Upper lobe of left lung (tissue), 6 donors: ENCODE measurements around the gene DNAH17. TPM values are rescaled to one million over a fixed set of nuclear protein-coding genes. Genes with fewer than 3 reads are reported as not detected.

Experiments
- ATAC-seq, 2 donors: fragments of 200-7000 bp; cut with Tn5 transposase; one replicate each; pipeline ENCODE4 v1.9.1; 2022; ENCODE audit warnings: mild to moderate bottlenecking in 2 of 2, moderate library complexity in 2 of 2; ENCODE audit not compliant: low FRiP score in 2 of 2
- DNase-seq, 2 donors: peaks; one replicate each; pipeline ENCODE4 v3.0.0-alpha.2; 2019 to 2020
- H3K27ac ChIP-seq, 4 donors: fragments of 200-600 bp; sonication (generic); one replicate each; pipeline ENCODE4 v1.5.1; 2016 to 2019
- H3K27me3 ChIP-seq, 4 donors: fragments of 200-600 bp; sonication (generic); one replicate each; pipeline ENCODE4 v1.5.1; 2017 to 2019
- H3K36me3 ChIP-seq, 4 donors: fragments of 200-600 bp; sonication (generic); one replicate each; pipeline ENCODE4 v1.5.1; 2016 to 2019
- H3K4me1 ChIP-seq, 4 donors: fragments of 200-600 bp; sonication (generic); one replicate each; pipeline ENCODE4 v1.5.1; 2018 to 2019
- H3K4me3 ChIP-seq, 4 donors: fragments of 200-600 bp; sonication (generic); one replicate each; pipeline ENCODE4 v1.5.1; 2017 to 2019; ENCODE audit warnings: mild to moderate bottlenecking in 2 of 4, moderate library complexity in 1 of 4
- H3K9me3 ChIP-seq, 4 donors: fragments of 200-600 bp; sonication (generic); one replicate each; pipeline ENCODE4 v1.5.1; 2018 to 2019
- EP300 ChIP-seq, 4 donors: sonication (generic); formaldehyde crosslinking; IDR thresholded peaks; one replicate each; pipeline ENCODE4 v1.5.1; 2017; ENCODE audit warnings: antibody characterized with exemption in 4 of 4, control low read depth in 2 of 4
- POLR2A ChIP-seq, 4 donors: fragments of 450-650 bp; IDR thresholded peaks; one replicate each; pipeline ENCODE4 v1.5.1; 2016 to 2017; ENCODE audit warnings: antibody characterized with exemption in 4 of 4, mild to moderate bottlenecking in 2 of 4
- POLR2AphosphoS5 ChIP-seq, 2 donors: sonication (generic); formaldehyde crosslinking; IDR thresholded peaks; one replicate each; pipeline ENCODE4 v1.5.1; 2017; ENCODE audit warnings: antibody characterized with exemption in 2 of 2
- WGBS, 2 donors: methylation state at CpG; one replicate each; pipeline ENCODE4 v1.1.5; 2017 to 2018; 5-methylcytosine and 5-hydroxymethylcytosine counted together
- total RNA-seq, 6 donors: library from RNA; depleted of rRNA in 4 of 6; stranded (reverse); fragments of >200 nt in 4 of 6; gene quantifications; one replicate each; pipeline versions ENCODE4 v1.1.0 to v1.2.1, GENCODE V29; 2016 to 2021
- TF ChIP-seq, protein P1 (sequence below), 6 experiments: fragments of 450-650 bp in 4 of 6; fragments of 200-600 bp in 2 of 6; sonication (generic) in 2 of 6; IDR thresholded peaks; one replicate each; pipeline ENCODE4 v1.5.1; 2016 to 2019; ENCODE audit warnings: antibody characterized with exemption in 6 of 6
- donor health status: DM: no; HTN: no; CAD: no; lungs with moderate emphysema.
- donor health status: DM: no; HTN: yes; CAD: no; lungs with severe emphysema.

DNAH17 gene
- total RNA-seq, 6 donors from 2014 or later: 2.0 to 21.0 (median 3.7) TPM

DNA sequence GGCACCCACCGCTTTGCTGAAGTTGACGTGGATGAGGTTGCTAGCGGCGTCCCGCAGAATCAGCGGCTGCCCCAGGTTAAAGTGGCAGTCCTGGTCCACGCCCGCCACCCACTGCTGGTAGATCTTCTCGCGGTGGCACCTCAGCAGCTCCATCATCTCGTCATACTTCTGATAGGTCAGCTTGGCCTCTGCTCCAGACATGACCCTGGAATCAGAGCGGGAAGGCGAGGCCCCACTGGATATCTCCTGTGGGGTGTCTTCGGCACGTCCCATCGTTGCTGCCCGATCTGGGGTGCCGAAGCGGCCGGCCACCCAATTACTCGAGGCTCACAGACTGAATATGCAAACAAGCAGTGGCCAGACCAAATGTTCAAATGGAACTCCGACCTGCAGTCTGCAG is 16.5 kb downstream of the DNAH17 start:
- ATAC-seq (no peak), DNase-seq (no peak)
- TF ChIP-seq POLR2AphosphoS5 (IDR thresholded peaks at IDR 0.05): no peak
- TF ChIP-seq EP300 (IDR thresholded peaks at IDR 0.05): no peak
- TF ChIP-seq POLR2A (IDR thresholded peaks at IDR 0.05): no peak
- TF ChIP-seq, protein P1, sequence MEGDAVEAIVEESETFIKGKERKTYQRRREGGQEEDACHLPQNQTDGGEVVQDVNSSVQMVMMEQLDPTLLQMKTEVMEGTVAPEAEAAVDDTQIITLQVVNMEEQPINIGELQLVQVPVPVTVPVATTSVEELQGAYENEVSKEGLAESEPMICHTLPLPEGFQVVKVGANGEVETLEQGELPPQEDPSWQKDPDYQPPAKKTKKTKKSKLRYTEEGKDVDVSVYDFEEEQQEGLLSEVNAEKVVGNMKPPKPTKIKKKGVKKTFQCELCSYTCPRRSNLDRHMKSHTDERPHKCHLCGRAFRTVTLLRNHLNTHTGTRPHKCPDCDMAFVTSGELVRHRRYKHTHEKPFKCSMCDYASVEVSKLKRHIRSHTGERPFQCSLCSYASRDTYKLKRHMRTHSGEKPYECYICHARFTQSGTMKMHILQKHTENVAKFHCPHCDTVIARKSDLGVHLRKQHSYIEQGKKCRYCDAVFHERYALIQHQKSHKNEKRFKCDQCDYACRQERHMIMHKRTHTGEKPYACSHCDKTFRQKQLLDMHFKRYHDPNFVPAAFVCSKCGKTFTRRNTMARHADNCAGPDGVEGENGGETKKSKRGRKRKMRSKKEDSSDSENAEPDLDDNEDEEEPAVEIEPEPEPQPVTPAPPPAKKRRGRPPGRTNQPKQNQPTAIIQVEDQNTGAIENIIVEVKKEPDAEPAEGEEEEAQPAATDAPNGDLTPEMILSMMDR (IDR thresholded peaks at IDR 0.05): no peak
- WGBS, 2 donors: 96 to 98% methylated on average over 18 to 22 of the region's 22 CpGs
- no peaks in the 10 kb centered on the region for H3K27me3 ChIP-seq
- H3K4me1 ChIP-seq: no peaks in the 10 kb centered on the region
- no peak overlapping the region for H3K4me3 ChIP-seq
- H3K27ac ChIP-seq: no peak overlapping the region
- H3K9me3 ChIP-seq: no peaks in the 10 kb centered on the region
- H3K36me3 ChIP-seq: no peaks in the 10 kb centered on the region

- H3K27ac ChIP-seq: no peak overlapping the region
- DNase-seq: peak in 1 of 2 donors; percentile 40
- no peaks in the 10 kb centered on the region for H3K27me3 ChIP-seq
- H3K9me3 ChIP-seq: no peaks in the 10 kb centered on the region
- H3K4me3 ChIP-seq: no peak overlapping the region
- H3K36me3 ChIP-seq: no peaks in the 10 kb centered on the region
- TF ChIP-seq POLR2AphosphoS5 (IDR thresholded peaks at IDR 0.05) (no peak), POLR2A (IDR thresholded peaks at IDR 0.05) (no peak), EP300 (IDR thresholded peaks at IDR 0.05) (no peak)
- TF ChIP-seq, protein P1 (IDR thresholded peaks at IDR 0.05): peak in 2 of 6 experiments; percentile 14 to 36
- no peaks in the 10 kb centered on the region for H3K4me1 ChIP-seq
- WGBS, 2 donors: 55 to 60% methylated on average over 17 of the region's 17 CpGs
- ATAC-seq: no peak
Observed at GRCh38 chr17:78559749-78560368, 17.3 kb downstream of the DNAH17 start.

DNA sequence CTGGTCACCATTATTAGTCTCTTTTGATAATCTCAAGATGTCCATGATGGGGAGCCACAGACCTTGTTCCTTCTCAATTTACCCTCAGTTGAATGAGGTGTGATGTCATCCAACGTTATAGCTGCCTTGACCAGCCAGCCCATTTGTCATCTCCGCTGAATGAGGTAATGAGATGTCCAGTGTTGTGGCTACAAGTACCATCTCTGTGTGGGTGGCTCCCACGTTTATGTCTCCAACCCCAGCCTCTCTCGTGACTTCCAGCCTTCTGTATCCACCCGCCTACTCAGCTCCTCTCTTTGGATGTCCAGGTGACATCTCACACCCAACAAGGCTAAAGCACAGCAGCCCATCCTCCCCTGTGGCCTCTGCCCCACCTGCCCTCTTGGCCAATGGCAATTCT is 18.2 kb downstream of the DNAH17 start:
- 73 to 93% methylated on average over 5 of the region's 5 CpGs for WGBS, 2 donors
- ATAC-seq: no peak

GRCh38 chr17:78558181-78558850 is 18.9 kb downstream of the DNAH17 start:
- H3K9me3 ChIP-seq: no peaks in the 10 kb centered on the region
- H3K36me3 ChIP-seq: no peaks in the 10 kb centered on the region
- no peak for TF ChIP-seq POLR2A (IDR thresholded peaks at IDR 0.05)
- peak in 1 of 2 donors; percentile 42 for TF ChIP-seq POLR2AphosphoS5 (IDR thresholded peaks at IDR 0.05)
- TF ChIP-seq, protein P1 (IDR thresholded peaks at IDR 0.05): no peak
- TF ChIP-seq EP300 (IDR thresholded peaks at IDR 0.05): no peak
- H3K27me3 ChIP-seq: no peaks in the 10 kb centered on the region
- H3K4me3 ChIP-seq: no peak overlapping the region
- H3K27ac ChIP-seq: no peak overlapping the region
- DNase-seq: no peak
- H3K4me1 ChIP-seq: no peaks in the 10 kb centered on the region
- peak; percentile 40 to 46 for ATAC-seq
- WGBS, 2 donors: 78 to 79% methylated on average over 9 to 10 of the region's 10 CpGs

More for the DNA sequence above, 18.2 kb downstream of the DNAH17 start:
- TF ChIP-seq POLR2A (IDR thresholded peaks at IDR 0.05) (no peak), EP300 (IDR thresholded peaks at IDR 0.05) (no peak), POLR2AphosphoS5 (IDR thresholded peaks at IDR 0.05) (no peak)
- TF ChIP-seq, protein P1 (IDR thresholded peaks at IDR 0.05): no peak
- H3K27me3 ChIP-seq: no peaks in the 10 kb centered on the region
- no peak overlapping the region for H3K4me3 ChIP-seq
- no peaks in the 10 kb centered on the region for H3K36me3 ChIP-seq
- no peaks in the 10 kb centered on the region for H3K4me1 ChIP-seq
- no peak for DNase-seq
- H3K9me3 ChIP-seq: no peaks in the 10 kb centered on the region
- no peak overlapping the region for H3K27ac ChIP-seq
